Esophagus squamous epithelium (tissue), 4 donors: ENCODE data around the gene RASA4B.

Source experiments
- CTCF ChIP-seq, 6 experiments: fragments of 450-650 bp in 4 of 6; fragments of 200-600 bp in 2 of 6; sonication (generic) in 2 of 6; IDR thresholded peaks; one replicate each; pipeline ENCODE4 v1.5.1; 2016 to 2019; ENCODE audit warnings: antibody characterized with exemption in 6 of 6, mild to moderate bottlenecking in 4 of 6, moderate library complexity in 4 of 6
- POLR2A ChIP-seq, 4 donors: fragments of 450-650 bp; IDR thresholded peaks; one replicate each; pipeline ENCODE4 v1.6.1; 2017; ENCODE audit warnings: antibody characterized with exemption in 4 of 4, mild to moderate bottlenecking in 4 of 4, moderate library complexity in 3 of 4

GRCh38 chr7:102473271-102473991 is 44.1 kb downstream of the RASA4B start:
- no peak for TF ChIP-seq CTCF (IDR thresholded peaks at IDR 0.05)
- TF ChIP-seq POLR2A (IDR thresholded peaks at IDR 0.05), result no peak
